GM21447 (cell line): ENCODE results near the gene WDR5.

Experiments used
- ATAC-seq: cut with Tn5 transposase; IDR thresholded peaks from one replicate; pipeline ENCODE4 v1.9.1; 2021; ENCODE audit not compliant: unreplicated experiment

The WDR5 gene

GRCh38 chr9:134172198-134173126 is 36.6 kb downstream of the WDR5 start:
- ATAC-seq, result no peak

GRCh38 chr9:134173127-134174072 is 37.5 kb downstream of the WDR5 start:
- ATAC-seq, result no peak

GRCh38 chr9:134174073-134174449 is 38.2 kb downstream of the WDR5 start:
- no peak for ATAC-seq

- ATAC-seq, result no peak
Measured at GRCh38 chr9:134174526-134175290, 38.8 kb downstream of the WDR5 start.

GRCh38 chr9:134175291-134175807 is 39.5 kb downstream of the WDR5 start:
- ATAC-seq, result no peak

GRCh38 chr9:134175808-134176598 is 40.1 kb downstream of the WDR5 start:
- ATAC-seq, result no peak

GRCh38 chr9:134176599-134176968 is 40.7 kb downstream of the WDR5 start:
- no peak for ATAC-seq

- ATAC-seq, result no peak
Measured at GRCh38 chr9:134177186-134177585, 41.3 kb downstream of the WDR5 start.

GRCh38 chr9:134177624-134178393 is 41.9 kb downstream of the WDR5 start:
- no peak for ATAC-seq

- ATAC-seq, result no peak
Measured at GRCh38 chr9:134178394-134178767, 42.5 kb downstream of the WDR5 start.

GRCh38 chr9:134178768-134179551 is 43.1 kb downstream of the WDR5 start:
- ATAC-seq, result no peak

GRCh38 chr9:134179595-134179917 is 43.7 kb downstream of the WDR5 start:
- no peak for ATAC-seq

- ATAC-seq, result no peak
Measured at GRCh38 chr9:134179918-134180785, 44.3 kb downstream of the WDR5 start.

GRCh38 chr9:134180786-134181647 is 45.1 kb downstream of the WDR5 start:
- ATAC-seq, result no peak

GRCh38 chr9:134181648-134182034 is 45.8 kb downstream of the WDR5 start:
- no peak for ATAC-seq

- no peak for ATAC-seq
Measured at GRCh38 chr9:134182554-134183085, 46.7 kb downstream of the WDR5 start.
